DMS153 treated with DMSO at 0.1 percent for 48 hours (cell line): ENCODE measurements around the gene EHBP1.
"Not testable (repeated sequence)": the region's sequence is repeated elsewhere in the genome, so short reads cannot be mapped to it uniquely, and the experiment has no call there.

ENCODE experiments used
- DNase-seq: peaks from one replicate; lab custom pipeline; 2025; ENCODE audit not compliant: unreplicated experiment; lab: John Stamatoyannopoulos, UW

EHBP1 gene

DNA sequence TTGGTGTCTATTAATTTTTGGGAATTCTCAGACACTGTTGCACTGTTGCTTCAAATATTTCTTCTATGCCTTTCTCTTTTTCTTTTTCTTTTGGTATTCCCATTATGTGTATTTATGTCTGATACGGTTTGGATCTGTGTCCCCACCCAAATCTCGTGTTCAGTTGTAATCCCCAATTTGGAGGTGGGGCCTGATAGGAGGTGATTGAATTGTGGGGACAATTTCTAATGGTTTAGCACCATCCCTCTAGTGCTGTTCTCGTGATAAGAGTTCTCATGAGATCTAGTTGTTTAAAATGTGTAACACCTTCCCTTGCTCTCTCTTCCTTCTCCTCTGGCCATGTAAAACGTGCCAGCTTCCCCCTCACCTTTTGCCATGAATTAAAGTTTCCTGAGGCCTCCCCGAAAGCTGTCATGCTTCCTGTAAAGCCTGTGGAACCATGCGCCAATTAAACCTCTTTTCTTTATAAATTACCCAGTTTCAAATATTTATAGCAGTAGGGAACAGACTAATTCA is 26.8 kb downstream of the EHBP1 start:
- DNase-seq = no peak

- no peak for DNase-seq
These were observed 28.0 kb downstream of the EHBP1 start for GRCh38 chr2:62733546-62733945.

DNA sequence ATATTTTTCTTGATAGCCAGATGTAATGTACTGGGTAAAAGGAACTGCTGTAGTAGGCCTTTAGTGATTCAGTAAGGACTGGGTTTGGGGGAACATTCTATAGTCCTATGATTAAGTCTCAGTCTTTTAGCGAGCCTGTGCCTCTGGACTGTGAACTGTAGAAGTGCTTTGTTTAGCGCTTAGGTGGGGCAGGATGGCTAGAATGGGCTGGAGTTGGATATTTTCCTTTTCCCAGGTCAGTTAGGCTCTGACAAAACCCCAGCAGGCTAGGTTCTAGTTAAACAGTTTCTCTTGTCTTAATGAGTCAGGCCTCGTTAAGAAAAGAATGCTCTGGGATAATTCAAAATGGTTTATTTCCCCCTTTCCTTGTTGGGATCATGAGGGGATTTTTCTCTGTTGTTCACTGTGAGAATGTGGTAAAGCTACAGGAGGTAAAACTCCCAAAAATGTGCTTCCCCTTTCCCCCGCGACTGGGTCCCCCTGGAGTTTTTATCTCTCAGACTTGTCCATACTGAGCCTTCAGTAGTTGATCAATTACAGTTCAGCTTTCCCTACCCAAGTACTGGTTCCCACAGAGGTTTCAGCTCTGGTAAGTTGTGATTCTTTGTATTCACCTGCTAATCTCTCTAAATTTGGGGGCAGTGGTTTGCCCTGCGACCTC is 31.5 kb downstream of the EHBP1 start:
- DNase-seq = no peak

GRCh38 chr2:62738981-62739936 is 33.7 kb downstream of the EHBP1 start:
- no peak for DNase-seq

- no peak for DNase-seq
These were observed 34.7 kb downstream of the EHBP1 start for GRCh38 chr2:62740221-62740620.

DNA sequence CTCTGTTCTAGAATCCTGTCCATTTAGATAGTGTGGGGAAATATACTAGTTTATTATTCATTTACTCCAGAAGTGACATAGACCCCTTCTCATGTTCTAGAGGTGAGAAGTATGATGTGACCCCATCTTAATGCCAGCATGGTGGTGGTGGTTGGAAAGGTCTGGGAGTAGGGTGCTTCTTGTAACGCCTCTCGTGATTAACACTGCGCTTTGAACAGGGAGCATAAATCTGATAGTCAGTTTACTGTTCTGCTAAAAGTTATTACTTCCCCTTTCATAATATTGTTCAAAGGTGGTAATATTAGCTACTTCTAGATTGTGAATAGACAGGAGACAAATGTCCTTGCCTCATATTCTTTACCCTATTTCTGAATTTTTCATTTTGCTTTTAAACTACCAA is 35.6 kb downstream of the EHBP1 start:
- no peak for DNase-seq

DNA sequence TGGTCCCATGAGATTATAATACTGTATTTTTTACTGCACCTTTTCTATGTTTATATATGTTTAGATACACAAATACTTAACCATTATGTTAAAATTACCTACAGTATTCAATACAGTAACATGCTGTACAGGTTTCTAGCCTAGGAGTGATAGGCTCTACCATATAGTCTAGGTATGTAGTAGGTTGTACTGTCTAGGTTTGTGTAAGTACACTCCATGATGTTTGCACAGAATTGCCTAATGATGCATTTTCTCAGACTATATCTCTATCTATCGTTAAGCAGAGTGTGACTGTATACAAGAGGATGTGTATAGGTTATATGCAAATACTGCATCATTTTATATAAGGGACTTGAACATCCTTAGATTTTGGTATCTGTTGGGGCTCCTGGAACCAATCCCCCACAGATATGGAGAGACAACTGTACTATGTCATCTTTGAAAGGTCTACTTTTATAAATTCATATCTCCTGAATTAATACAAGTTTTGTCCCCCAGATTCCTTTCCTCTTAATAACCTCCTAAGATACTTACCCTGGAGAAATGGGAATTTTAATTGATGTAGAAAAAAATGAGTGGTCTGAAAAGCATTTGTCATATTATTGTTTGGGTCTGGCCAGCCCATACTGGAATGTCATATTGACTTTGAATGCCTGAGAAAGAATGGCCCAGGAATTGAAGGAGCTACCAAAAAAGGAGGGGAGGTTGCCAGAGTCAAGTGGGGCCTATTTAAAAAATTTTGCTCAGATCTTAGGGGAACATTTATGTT is 36.6 kb downstream of the EHBP1 start:
- DNase-seq = no peak

- no peak for DNase-seq
These were observed 38.0 kb downstream of the EHBP1 start for GRCh38 chr2:62743506-62743905.

DNA sequence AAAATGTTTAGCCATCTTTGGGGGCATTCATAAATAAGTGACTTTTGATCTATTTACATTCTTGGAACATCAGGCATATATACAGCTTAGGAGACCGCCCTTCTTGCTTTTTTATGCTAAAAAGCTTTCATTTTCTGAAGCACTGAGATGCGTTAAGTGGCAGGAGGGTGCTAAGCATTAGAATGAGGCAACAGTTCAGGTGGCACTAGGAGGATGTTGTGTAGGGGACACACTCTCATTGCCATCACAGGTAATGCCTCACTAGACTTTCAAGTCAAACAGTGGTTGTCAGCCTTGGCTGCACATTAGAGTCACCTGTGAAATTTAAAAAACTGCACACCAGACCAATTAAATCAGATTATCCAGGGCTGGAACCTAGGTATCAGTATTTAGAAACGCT is 39.1 kb downstream of the EHBP1 start:
- no peak for DNase-seq

DNA sequence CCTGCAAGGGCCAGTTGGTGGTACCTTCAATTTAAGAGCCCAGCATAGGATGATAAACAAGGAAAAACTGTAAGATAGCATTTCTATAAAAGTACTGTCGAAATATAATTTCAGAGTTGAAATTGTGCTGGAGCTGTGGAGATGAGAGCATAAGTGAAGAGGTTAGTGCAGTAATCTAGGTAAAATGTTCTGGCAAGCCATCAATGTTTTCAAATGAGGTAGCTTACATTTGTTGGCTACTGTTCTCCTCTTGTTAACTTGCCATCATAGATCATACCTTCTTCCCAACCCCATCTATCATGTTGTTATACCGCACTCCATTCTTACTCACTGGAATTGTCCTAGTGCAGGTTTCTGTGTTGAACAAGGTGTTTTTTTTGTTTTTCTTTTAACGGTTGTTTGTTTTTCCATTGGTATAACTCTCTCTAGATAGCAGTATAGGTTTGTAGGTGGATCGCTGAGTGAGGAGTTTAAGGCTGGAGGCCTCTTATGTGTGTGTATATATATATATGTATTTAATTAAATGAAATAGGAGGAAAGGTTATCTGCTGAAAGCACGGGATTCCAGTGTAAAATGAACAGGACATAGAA is 40.5 kb downstream of the EHBP1 start:
- no peak for DNase-seq

DNA sequence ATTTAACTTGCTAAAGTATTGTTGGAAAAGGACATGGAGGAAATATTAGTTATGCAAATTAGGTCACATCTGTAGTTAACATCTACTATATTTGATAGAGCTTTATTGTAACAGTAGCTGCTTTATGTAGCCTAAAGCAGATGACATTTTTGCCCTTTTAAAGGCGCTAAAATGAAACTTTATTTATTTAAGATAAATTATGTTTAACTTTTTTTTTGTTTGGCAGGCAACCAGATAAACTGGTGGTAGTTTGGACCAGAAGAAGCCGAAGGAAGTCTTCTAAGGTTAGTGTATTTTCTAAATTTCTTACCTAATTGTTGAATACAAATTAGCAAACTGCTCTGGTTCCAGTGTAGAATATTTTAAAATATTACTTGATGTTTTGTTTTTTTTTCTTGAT is 41.7 kb downstream of the EHBP1 start:
- DNase-seq = no peak

GRCh38 chr2:62747876-62748275 is 42.4 kb downstream of the EHBP1 start:
- DNase-seq = no peak

DNA sequence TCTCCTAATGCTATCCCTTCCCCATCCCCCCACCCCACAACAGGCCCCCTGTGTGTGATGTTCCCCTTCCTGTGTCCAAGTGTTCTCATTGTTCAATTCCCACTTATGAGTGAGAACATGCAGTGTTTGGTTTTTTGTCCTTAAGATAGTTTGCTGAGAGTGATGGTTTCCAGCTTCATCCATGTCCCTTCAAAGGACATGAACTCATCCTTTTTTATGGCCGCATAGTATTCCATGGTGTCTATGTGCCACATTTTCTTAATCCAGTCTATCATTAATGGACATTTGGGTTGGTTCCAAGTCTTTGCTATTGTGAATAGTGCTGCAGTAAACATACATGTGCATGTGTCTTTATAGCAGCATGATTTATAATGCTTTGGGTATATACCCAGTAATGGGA is 43.6 kb downstream of the EHBP1 start:
- not testable (repeated sequence) for DNase-seq

DNA sequence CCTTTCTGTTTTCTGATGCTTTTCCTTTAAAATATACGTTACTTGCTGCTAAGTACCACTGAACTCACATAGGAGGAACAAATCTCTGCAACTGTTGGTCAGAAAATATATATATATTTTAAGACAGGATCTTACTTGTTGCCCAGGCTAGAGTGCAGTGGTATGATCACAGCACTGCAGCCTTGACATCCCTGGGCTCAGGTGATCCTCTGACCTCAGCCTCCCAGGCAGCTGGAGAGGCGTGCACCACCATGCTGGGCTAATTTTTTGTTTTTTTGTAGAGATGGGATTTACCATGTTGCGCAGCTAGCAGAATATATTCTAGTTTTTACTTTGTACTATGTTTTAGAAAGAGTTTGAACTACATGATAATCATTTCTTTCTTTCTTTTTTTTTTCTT is 51.5 kb downstream of the EHBP1 start:
- DNase-seq = no peak

GRCh38 chr2:62760026-62760425 is 54.5 kb downstream of the EHBP1 start:
- DNase-seq = no peak

GRCh38 chr2:62760555-62760954 is 55.0 kb downstream of the EHBP1 start:
- no peak for DNase-seq

- no peak for DNase-seq
These were observed 60.3 kb downstream of the EHBP1 start for GRCh38 chr2:62765619-62766376.

DNA sequence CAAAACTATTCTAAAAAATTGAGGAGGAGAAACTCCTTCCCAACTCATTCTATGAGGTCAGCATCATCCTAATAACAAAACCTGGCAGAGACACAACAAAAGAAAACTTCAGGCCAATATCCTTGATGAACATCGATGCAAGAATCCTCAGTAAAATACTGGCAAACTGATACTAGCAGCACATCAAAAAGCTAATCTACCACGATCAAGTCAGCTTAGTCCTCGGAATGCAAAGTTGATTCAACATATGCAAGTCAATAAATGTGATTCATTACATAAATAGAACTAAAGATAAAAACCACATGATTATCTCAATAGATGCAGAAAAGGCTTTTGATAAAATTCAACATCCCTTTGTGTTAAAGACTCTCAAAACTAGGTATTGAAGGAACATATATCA is 63.1 kb downstream of the EHBP1 start:
- DNase-seq = no peak

DNA sequence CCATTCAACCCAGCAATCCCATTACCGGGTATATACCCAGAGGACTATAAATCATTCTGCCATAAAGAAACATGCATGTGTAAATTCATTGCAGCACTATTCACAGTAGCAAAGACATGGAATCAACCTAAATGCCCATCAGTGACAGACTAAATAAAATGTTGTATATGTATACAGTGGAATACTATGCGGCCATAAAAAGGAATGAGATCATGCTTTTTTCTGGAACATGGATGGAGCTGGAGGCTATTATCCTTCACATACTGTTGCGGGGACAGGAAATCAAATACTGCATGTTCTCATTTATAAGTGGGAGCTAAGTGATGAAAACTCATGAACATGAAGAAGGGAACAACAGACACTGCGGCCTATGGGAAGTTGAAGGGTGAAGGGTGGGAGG is 65.1 kb downstream of the EHBP1 start:
- DNase-seq = no peak
